ENCODE results near the gene TMEM120B. TPM values are rescaled to one million over a fixed set of nuclear protein-coding genes. Genes with fewer than 3 reads are reported as not detected.
"Not testable (repeated sequence)": the region's sequence is repeated elsewhere in the genome, so short reads cannot be mapped to it uniquely, and the experiment has no call there.

TMEM120B gene
- total and polyA plus RNA-seq, 8 donors = 8.5 to 17.7 (median 12.0) TPM

DNA sequence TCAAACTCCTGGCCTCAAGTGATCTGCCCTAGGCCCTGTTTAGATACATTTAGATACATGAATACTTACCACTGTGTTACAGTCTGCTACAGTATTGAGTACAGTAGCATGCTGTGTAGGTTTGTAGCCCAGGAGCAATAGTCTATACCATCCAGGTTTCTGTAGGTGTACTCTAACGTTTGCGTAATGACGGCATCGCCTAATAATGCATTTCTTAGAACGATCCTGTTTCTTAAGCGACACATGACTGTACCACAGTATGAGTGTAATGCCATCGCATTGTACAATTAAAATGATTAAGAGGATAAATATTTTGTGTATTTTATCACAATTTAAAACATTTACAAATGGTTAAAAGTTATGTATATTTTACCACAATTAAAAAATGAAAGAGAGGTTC, 18.9 kb downstream of the TMEM120B start:
- no peak for ATAC-seq

DNA sequence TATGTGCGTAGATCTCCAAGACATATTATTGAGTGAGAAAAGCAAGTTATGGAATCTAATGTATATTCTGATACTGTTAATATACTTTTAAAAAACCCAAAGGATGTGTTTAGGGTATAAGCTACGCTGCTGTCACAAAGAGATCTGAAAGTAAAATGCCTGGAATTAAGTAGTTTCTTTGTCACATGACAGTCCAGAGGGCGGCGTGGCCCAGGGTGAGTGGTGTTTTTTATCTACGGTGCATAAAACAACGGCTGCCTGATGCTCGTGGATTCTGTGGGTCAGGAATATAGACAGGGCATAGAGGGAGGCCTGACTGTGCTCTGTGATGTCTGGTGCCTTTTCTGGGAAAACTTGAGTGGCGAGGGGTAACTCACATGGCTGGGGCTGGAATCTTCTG, 21.3 kb downstream of the TMEM120B start:
- TF ChIP-seq, protein P1, sequence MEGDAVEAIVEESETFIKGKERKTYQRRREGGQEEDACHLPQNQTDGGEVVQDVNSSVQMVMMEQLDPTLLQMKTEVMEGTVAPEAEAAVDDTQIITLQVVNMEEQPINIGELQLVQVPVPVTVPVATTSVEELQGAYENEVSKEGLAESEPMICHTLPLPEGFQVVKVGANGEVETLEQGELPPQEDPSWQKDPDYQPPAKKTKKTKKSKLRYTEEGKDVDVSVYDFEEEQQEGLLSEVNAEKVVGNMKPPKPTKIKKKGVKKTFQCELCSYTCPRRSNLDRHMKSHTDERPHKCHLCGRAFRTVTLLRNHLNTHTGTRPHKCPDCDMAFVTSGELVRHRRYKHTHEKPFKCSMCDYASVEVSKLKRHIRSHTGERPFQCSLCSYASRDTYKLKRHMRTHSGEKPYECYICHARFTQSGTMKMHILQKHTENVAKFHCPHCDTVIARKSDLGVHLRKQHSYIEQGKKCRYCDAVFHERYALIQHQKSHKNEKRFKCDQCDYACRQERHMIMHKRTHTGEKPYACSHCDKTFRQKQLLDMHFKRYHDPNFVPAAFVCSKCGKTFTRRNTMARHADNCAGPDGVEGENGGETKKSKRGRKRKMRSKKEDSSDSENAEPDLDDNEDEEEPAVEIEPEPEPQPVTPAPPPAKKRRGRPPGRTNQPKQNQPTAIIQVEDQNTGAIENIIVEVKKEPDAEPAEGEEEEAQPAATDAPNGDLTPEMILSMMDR (IDR thresholded peaks at IDR 0.05) = no peak

More for the DNA sequence above, 18.9 kb downstream of the TMEM120B start:
- Histone ChIP-seq H3K4me3 (no peak overlapping the region), H3K27ac (no peak overlapping the region), H3K4me1 (no peaks in the 10 kb centered on the region), H3K36me3 (no peaks in the 10 kb centered on the region), H3K9me3 (no peaks in the 10 kb centered on the region), H3K27me3 (no peaks in the 10 kb centered on the region)
- DNase-seq = no peak
- intact Hi-C loops (cut with DNase I) = no loop called here
- TF ChIP-seq, protein P1 (IDR thresholded peaks at IDR 0.05) = no peak

DNA sequence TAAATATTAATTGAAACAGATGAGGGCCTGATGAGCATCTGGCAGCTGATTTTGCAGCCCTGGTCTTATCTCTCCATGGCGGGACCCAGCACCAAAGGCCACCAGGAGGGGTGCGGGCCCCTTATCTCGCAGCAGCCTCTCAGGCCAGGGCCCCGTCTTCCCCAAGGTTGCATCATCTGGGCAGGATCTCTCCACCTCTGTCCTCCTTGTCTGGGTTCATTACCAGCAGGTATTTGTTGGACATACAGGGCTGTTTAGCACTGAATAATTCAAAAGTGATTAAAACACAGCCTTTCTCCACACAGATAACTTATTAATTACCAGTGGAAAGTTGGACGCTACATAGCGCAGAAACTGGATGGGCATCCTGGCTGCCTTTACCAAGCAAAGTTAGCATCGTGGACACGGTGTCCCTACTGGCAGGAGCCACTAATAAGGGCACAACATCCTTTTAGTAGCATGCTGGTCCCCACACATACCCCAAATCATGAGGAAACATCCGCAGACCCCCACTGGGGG, 25.8 kb downstream of the TMEM120B start:
- no peaks in the 10 kb centered on the region for H3K36me3 ChIP-seq
- H3K27me3 ChIP-seq = no peaks in the 10 kb centered on the region
- no peaks in the 10 kb centered on the region for H3K4me1 ChIP-seq
- H3K9me3 ChIP-seq = no peaks in the 10 kb centered on the region
- no peak overlapping the region for H3K27ac ChIP-seq
- intact Hi-C loops (cut with DNase I) = no loop called here
- no peak overlapping the region for H3K4me3 ChIP-seq
- DNase-seq (no peak), ATAC-seq (no peak)
- TF ChIP-seq, protein P1 (IDR thresholded peaks at IDR 0.05) = no peak

More for the DNA sequence above, 21.3 kb downstream of the TMEM120B start:
- H3K36me3 ChIP-seq = no peaks in the 10 kb centered on the region
- H3K4me1 ChIP-seq = no peaks in the 10 kb centered on the region
- intact Hi-C loops (cut with DNase I) = no loop called here
- no peak for DNase-seq
- H3K4me3 ChIP-seq = no peak overlapping the region
- no peaks in the 10 kb centered on the region for H3K9me3 ChIP-seq
- H3K27me3 ChIP-seq = no peaks in the 10 kb centered on the region
- no peak overlapping the region for H3K27ac ChIP-seq
- ATAC-seq = no peak

DNA sequence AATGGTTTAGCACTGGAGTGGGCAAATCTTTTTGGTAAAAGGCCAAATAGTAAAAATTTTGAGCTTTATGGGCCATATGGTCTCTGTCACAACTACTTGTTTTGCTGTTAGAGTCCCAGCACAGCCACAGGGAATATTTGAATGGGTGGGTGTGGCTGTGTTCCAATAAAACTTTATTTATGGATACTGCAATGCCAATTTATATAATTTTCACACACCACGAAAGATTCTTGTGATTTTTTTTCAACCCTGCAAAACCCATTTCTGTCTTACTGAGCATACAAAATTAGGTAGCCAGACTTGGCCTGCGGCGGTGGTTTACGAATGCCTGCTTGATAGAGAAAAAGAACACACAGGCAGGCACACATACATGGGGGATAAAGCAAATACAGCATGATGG, 28.3 kb downstream of the TMEM120B start:
- Histone ChIP-seq H3K27ac (no peak overlapping the region), H3K9me3 (no peaks in the 10 kb centered on the region), H3K4me1 (no peaks in the 10 kb centered on the region), H3K4me3 (no peak overlapping the region), H3K36me3 (no peaks in the 10 kb centered on the region), H3K27me3 (no peaks in the 10 kb centered on the region)
- ATAC-seq (no peak), DNase-seq (no peak)
- TF ChIP-seq, protein P1 (IDR thresholded peaks at IDR 0.05) = no peak
- intact Hi-C loops (cut with DNase I) = no loop called here

DNA sequence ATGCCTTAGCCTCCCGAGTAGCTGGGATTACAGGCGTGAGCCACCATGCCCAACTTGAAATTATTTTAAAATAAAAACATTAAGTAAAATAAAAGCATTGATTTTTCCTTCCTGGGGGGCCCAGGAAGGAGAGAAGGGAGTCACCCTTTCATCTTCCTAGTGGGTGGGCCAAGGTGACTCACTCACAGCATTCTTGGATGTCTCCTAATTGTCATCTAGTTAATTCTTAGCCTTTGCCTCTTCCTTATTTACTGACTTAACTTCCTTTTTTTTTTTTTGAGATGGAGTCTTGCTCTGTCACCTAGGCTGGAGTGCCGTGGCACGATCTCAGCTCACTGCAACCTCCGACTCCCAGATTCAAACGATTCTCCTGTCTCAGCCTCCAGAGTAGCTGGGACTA, 29.2 kb downstream of the TMEM120B start:
- Histone ChIP-seq H3K4me3 (no peak overlapping the region), H3K27me3 (no peaks in the 10 kb centered on the region), H3K4me1 (no peaks in the 10 kb centered on the region), H3K36me3 (no peaks in the 10 kb centered on the region), H3K9me3 (no peaks in the 10 kb centered on the region), H3K27ac (no peak overlapping the region)
- ATAC-seq = no peak
- TF ChIP-seq, protein P1 (IDR thresholded peaks at IDR 0.05) = no peak
- intact Hi-C loops (cut with DNase I) = no loop called here
- DNase-seq = no peak

DNA sequence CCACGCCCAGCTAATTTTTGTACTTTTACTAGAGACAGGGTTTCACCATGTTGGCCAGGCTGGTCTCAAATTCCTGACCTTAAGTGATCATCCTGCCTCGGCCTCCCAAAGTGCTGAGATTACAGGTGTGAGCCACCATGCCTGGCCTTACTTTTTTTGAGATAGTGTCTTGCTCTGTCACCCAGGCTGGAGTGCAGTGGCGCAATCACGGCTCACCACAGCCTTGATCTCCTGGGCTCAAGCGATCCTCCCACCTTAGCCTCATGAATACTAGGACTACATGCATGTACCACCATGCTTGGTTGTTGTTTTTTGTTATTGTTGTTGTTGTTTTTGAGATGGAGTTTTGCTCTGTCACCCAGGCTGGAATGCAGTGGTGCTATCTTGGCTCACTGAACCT, 33.0 kb downstream of the TMEM120B start:
- DNase-seq; ATAC-seq; H3K27me3 ChIP-seq; intact Hi-C loops (cut with DNase I); H3K4me1 ChIP-seq; H3K36me3 ChIP-seq; H3K4me3 ChIP-seq; H3K9me3 ChIP-seq; H3K27ac ChIP-seq: not testable (repeated sequence)
